Lung (tissue), 12 donors: ENCODE measurements around the gene SPTY2D1. TPM values are rescaled to one million over a fixed set of nuclear protein-coding genes. Genes with fewer than 3 reads are reported as not detected.

ENCODE experiments used
- ATAC-seq: fragments of 200-7000 bp; cut with Tn5 transposase; one replicate; pipeline ENCODE4 v1.9.1; 2020; ENCODE audit warnings: moderate number of reproducible peaks; ENCODE audit not compliant: insufficient read depth, low FRiP score
- DNase-seq, 3 donors: peaks; one replicate each; pipeline ENCODE4 v3.0.0-alpha.2; 2013 to 2017
- H3K27ac ChIP-seq, 2 donors: one replicate each; pipeline ENCODE4 v1.5.1; 2013; ENCODE audit warnings: mild to moderate bottlenecking in 2 of 2, moderate library complexity in 2 of 2, control low read depth in 1 of 2, inconsistent platforms in 1 of 2, low read depth in 1 of 2, low read length in 1 of 2
- H3K27me3 ChIP-seq, 3 donors: one replicate each; pipeline ENCODE4 v1.5.1; 2013; ENCODE audit warnings: low read length in 2 of 3; ENCODE audit not compliant: control insufficient read depth in 3 of 3, insufficient read depth in 3 of 3
- H3K36me3 ChIP-seq, 4 donors: one replicate each; pipeline ENCODE4 v1.5.1; 2013; ENCODE audit warnings: low read length in 4 of 4, mild to moderate bottlenecking in 1 of 4, moderate library complexity in 1 of 4; ENCODE audit not compliant: control insufficient read depth in 4 of 4, insufficient read depth in 4 of 4
- H3K4me1 ChIP-seq, 5 donors: one replicate each; pipeline ENCODE4 v1.5.1; 2013; ENCODE audit warnings: low read length in 5 of 5, mild to moderate bottlenecking in 2 of 5, moderate library complexity in 1 of 5; ENCODE audit not compliant: control insufficient read depth in 5 of 5, insufficient read depth in 5 of 5
- H3K4me3 ChIP-seq: one replicate; pipeline ENCODE4 v1.5.1; 2013; ENCODE audit warnings: mild to moderate bottlenecking, control low read depth, moderate library complexity
- H3K9ac ChIP-seq, 2 donors: one replicate each; pipeline ENCODE4 v1.5.1; 2013; ENCODE audit warnings: low read length in 2 of 2, control low read depth in 1 of 2; ENCODE audit not compliant: insufficient read depth in 1 of 2
- H3K9me3 ChIP-seq, 4 donors: one replicate each; pipeline ENCODE4 v1.5.1; 2013; ENCODE audit warnings: low read length in 3 of 4, mild to moderate bottlenecking in 1 of 4, moderate library complexity in 1 of 4; ENCODE audit not compliant: control insufficient read depth in 4 of 4, insufficient read depth in 3 of 4
- CTCF ChIP-seq: IDR thresholded peaks from 2 replicates; pipeline ENCODE4 v1.5.1; 2012; ENCODE audit warnings: mild to moderate bottlenecking; ENCODE audit errors: control extremely low read depth, extremely low read depth
- WGBS, 2 donors: extraction: QIAGEN DNeasy Blood & Tissue Kit; methylation state at CpG; one replicate each; pipeline ENCODE4 v1.1.7; 2013; 5-methylcytosine and 5-hydroxymethylcytosine counted together
- polyA plus RNA-seq, 2 donors: library from polyadenylated mRNA; stranded (reverse); fragments of 200-250 nt; gene quantifications; one replicate each; pipeline ENCODE4 v1.2.1, GENCODE V29; 2013
- total RNA-seq, 2 donors: library from RNA; depleted of rRNA in 1 of 2; stranded (reverse); fragments of >200 nt in 1 of 2; gene quantifications; one replicate each; pipeline ENCODE4 v1.2.1, GENCODE V29; 2014 to 2021
- donor health status: control.
- donor health status: control.
- donor health status: Bipolar disorder and iron deficiency.
- donor health status: healthy.
- donor health status: DM: yes; HTN: yes; CAD: no.

The SPTY2D1 gene
- total and polyA plus RNA-seq, 4 donors, result 3.9 to 21.0 (median 14.3) TPM

DNA sequence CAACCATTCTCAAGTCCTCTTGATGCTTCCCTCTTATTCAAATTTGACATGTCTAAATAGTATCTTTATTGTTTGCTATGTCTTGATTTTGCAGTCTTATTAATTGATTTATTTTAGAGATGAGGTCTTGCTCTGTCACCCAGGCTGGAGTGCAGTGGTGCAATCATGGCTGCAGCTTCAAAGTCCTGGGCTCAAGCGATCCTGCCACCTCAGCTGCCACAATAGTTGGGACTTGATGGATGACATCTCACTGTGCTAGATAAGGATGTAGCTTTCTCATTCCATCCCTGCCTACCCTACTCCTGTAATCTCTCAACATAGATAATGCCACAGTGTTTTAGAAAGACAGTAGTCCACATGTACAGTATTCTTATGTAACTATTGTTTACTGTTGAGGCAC is 7.5 kb upstream of the SPTY2D1 start:
- 47 to 68% methylated on average over 1 of the region's 1 CpG for WGBS, 2 donors
- Histone ChIP-seq H3K27me3 (no peaks in the 10 kb centered on the region), H3K4me3 (no peak overlapping the region), H3K9me3 (peaks cover 0 to 2% (median 0%) of the 10 kb centered on the region in 4 donors), H3K9ac (no peak overlapping the region), H3K4me1 (no peaks in the 10 kb centered on the region), H3K36me3 (no peaks in the 10 kb centered on the region), H3K27ac (no peak overlapping the region)
- no peak for TF ChIP-seq CTCF
- DNase-seq (no peak), ATAC-seq (no peak)

GRCh38 chr11:18633256-18634139 is 644 bp downstream of the SPTY2D1 start:
- no peaks in the 10 kb centered on the region for H3K27me3 ChIP-seq
- peak overlapping the region; percentile 80 to 96 for H3K9ac ChIP-seq
- peak in 2 of 3 donors; percentile 2 to 7 for DNase-seq
- WGBS, 2 donors, result 9 to 11% methylated on average over 31 of the region's 31 CpGs
- no peaks in the 10 kb centered on the region for H3K36me3 ChIP-seq
- peaks cover 0 to 14% (median 6%) of the 10 kb centered on the region in 5 donors for H3K4me1 ChIP-seq
- peak overlapping the region; percentile 83 to 97 for H3K27ac ChIP-seq
- TF ChIP-seq CTCF, result no peak
- no peaks in the 10 kb centered on the region for H3K9me3 ChIP-seq
- ATAC-seq, result no peak
- peak overlapping the region; percentile 80 for H3K4me3 ChIP-seq

DNA sequence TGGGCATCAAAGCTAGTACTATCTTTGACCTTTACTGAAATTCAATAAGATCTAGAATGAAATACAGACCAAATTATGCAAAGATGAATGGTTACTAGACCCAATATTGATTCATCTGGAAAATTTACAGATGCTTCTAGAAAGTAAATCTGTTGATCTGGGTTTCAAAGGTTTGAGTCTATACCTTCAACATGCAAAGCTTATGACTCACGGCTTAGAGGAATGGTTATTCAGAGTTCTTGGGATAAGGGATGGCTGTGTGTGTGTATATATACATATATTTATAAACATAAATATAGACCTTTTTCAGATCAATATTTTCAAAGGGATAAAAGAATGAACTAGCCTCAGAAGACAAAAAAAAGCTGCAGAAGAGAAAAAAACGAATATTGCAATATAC is 1.3 kb downstream of the SPTY2D1 start:
- no peaks in the 10 kb centered on the region for H3K27me3 ChIP-seq
- H3K27ac ChIP-seq, result no peak overlapping the region
- WGBS, 2 donors, result 60 to 61% methylated on average over 2 of the region's 2 CpGs
- H3K9ac ChIP-seq, result peak overlapping the region; percentile 80 to 96
- no peak for TF ChIP-seq CTCF
- no peaks in the 10 kb centered on the region for H3K36me3 ChIP-seq
- peaks cover 0 to 14% (median 6%) of the 10 kb centered on the region in 5 donors for H3K4me1 ChIP-seq
- DNase-seq (no peak), ATAC-seq (no peak)
- H3K4me3 ChIP-seq, result no peak overlapping the region
- no peaks in the 10 kb centered on the region for H3K9me3 ChIP-seq
